B cell (primary cell): Measurements from ENCODE around the gene ASB7. TPM values are rescaled to one million over a fixed set of nuclear protein-coding genes. Genes with fewer than 3 reads are reported as not detected.

Experiments used
- ATAC-seq: fragments of 200-7000 bp; cut with Tn5 transposase; one replicate; pipeline ENCODE4 v1.10.0; 2021; ENCODE audit warnings: low read depth, mild to moderate bottlenecking, moderate number of reproducible peaks, moderate library complexity
- CTCF ChIA-PET: fragments of 350-600 bp; sonication (Branson Sonifier 250); formaldehyde crosslinking; loops from one replicate; lab custom pipeline; 2021; ENCODE audit warnings: antibody characterized with exemption, inconsistent platforms; lab: Charles Lee
- POLR2A ChIA-PET: fragments of 350-600 bp; sonication (Branson Sonifier 250); formaldehyde crosslinking; loops from one replicate; lab custom pipeline; 2021; ENCODE audit warnings: antibody characterized with exemption; lab: Charles Lee
- DNase-seq: peaks from one replicate; pipeline ENCODE4 v3.0.0; 2013
- H2AFZ ChIP-seq: 2 replicates; pipeline ENCODE4 v1.6.1; 2012; ENCODE audit warnings: mild to moderate bottlenecking, low read depth, low read length; ENCODE audit not compliant: insufficient read depth, poor library complexity, severe bottlenecking
- H3K27ac ChIP-seq, 2 donors: 1 replicate in 1 of 2; 2 replicates in 1 of 2; pipeline ENCODE4 v1.5.1; 2012 to 2013; ENCODE audit warnings: low read length in 2 of 2, mild to moderate bottlenecking in 2 of 2, moderate library complexity in 1 of 2
- H3K27me3 ChIP-seq, 4 experiments: fragments of 200-600 bp in 1 of 4; sonication (generic) in 1 of 4; replicated peaks in 1 of 4; 1 replicate in 2 of 4; 2 replicates in 2 of 4; pipeline versions ENCODE4 v1.6.1 to v1.7.0; 2013 to 2016; ENCODE audit warnings: low read length in 3 of 4, mild to moderate bottlenecking in 2 of 4, mixed read lengths in 1 of 4, moderate library complexity in 1 of 4; ENCODE audit not compliant: insufficient read depth in 4 of 4, control insufficient read depth in 3 of 4; ENCODE audit errors: control extremely low read depth in 1 of 4
- H3K36me3 ChIP-seq, 2 experiments: replicated peaks in 1 of 2; 1 replicate in 1 of 2; 2 replicates in 1 of 2; pipeline versions ENCODE4 v1.6.1 to v1.7.1; 2013; ENCODE audit warnings: low read length in 1 of 2; ENCODE audit not compliant: insufficient read depth in 2 of 2, control insufficient read depth in 1 of 2; ENCODE audit errors: control extremely low read depth in 1 of 2, extremely low read depth in 1 of 2
- H3K4me1 ChIP-seq, 2 donors: fragments of 200-600 bp in 1 of 2; sonication (generic) in 1 of 2; 1 replicate in 1 of 2; 2 replicates in 1 of 2; pipeline versions ENCODE4 v1.5.1 to v1.6.1; 2013 to 2017; ENCODE audit warnings: low read length in 2 of 2; ENCODE audit not compliant: control insufficient read depth in 2 of 2, insufficient read depth in 2 of 2
- H3K4me2 ChIP-seq: replicated peaks from 2 replicates; pipeline ENCODE3; 2012; ENCODE audit warnings: mild to moderate bottlenecking, low read depth, low read length; ENCODE audit not compliant: poor library complexity, severe bottlenecking
- H3K4me3 ChIP-seq, 5 experiments: fragments of 200-600 bp in 1 of 5; sonication (generic) in 1 of 5; 1 replicate in 3 of 5; 2 replicates in 2 of 5; pipeline versions ENCODE4 v1.5.1 to v1.7.0; 2011 to 2016; ENCODE audit warnings: low read length in 4 of 5, mild to moderate bottlenecking in 4 of 5, low read depth in 2 of 5, control low read depth in 1 of 5, moderate library complexity in 1 of 5; ENCODE audit not compliant: insufficient read depth in 1 of 5; ENCODE audit errors: control extremely low read depth in 1 of 5, extremely low read depth in 1 of 5
- H3K79me2 ChIP-seq: fragments of 200-600 bp; sonication (generic); one replicate; pipeline ENCODE4 v1.6.0; 2016; ENCODE audit warnings: low read length; ENCODE audit not compliant: control insufficient read depth, insufficient read depth
- H3K9ac ChIP-seq: fragments of 200-600 bp; sonication (generic); 2 replicates; pipeline ENCODE4 v1.6.1; 2017; ENCODE audit warnings: mild to moderate bottlenecking, low read length, moderate library complexity
- H3K9me3 ChIP-seq, 3 donors: one replicate each; pipeline versions ENCODE4 v1.6.1 to v1.7.1; 2013; ENCODE audit warnings: low read length in 2 of 3; ENCODE audit not compliant: control insufficient read depth in 2 of 3, insufficient read depth in 1 of 3; ENCODE audit errors: control extremely low read depth in 1 of 3
- H4K20me1 ChIP-seq: 2 replicates; pipeline ENCODE4 v1.6.0; 2012; ENCODE audit warnings: mild to moderate bottlenecking, low read length; ENCODE audit not compliant: insufficient read depth, control insufficient read depth, poor library complexity, severe bottlenecking
- H3K27ac Mint-ChIP-seq: one replicate; pipeline ENCODE4 v1.8.0; 2021; ENCODE audit warnings: mixed read lengths
- H3K27me3 Mint-ChIP-seq: one replicate; pipeline ENCODE4 v1.8.0; 2021; ENCODE audit warnings: mixed read lengths
- H3K4me1 Mint-ChIP-seq: one replicate; pipeline ENCODE4 v1.8.0; 2021; ENCODE audit warnings: mixed read lengths
- H3K4me3 Mint-ChIP-seq: one replicate; pipeline ENCODE4 v1.8.0; 2021; ENCODE audit warnings: mixed read lengths
- H3K9me3 Mint-ChIP-seq: one replicate; pipeline ENCODE4 v1.8.0; 2022; ENCODE audit warnings: mixed read lengths; ENCODE audit not compliant: insufficient read depth
- CTCF ChIP-seq: fragments of 200-600 bp; IDR thresholded peaks from one replicate; pipeline ENCODE4 v1.8.0; 2022; ENCODE audit warnings: antibody characterized with exemption, mild to moderate bottlenecking
- EZH2 ChIP-seq: IDR thresholded peaks from 2 replicates; pipeline ENCODE4 v1.6.1; 2012; ENCODE audit warnings: borderline replicate concordance, low read depth, mild to moderate bottlenecking, moderate library complexity, low read length; ENCODE audit not compliant: insufficient read depth, poor library complexity, severe bottlenecking
- WGBS: methylation state at CpG from one replicate; pipeline ENCODE4 v1.1.5; 2013; ENCODE audit warnings: missing lambda C conversion rate; ENCODE audit not compliant: insufficient coverage; 5-methylcytosine and 5-hydroxymethylcytosine counted together
- intact Hi-C: fragments of 100-400 bp; cut with micrococcal nuclease; formaldehyde crosslinking; loops from one replicate; pipeline ENCODE4 v1.10.0; 2022
- polyA plus RNA-seq: library from polyadenylated mRNA; depleted of rRNA; stranded (reverse); fragments of >200 nt; gene quantifications from 2 replicates; pipeline ENCODE4 v1.2.3, GENCODE V29; 2012
- total RNA-seq, 2 donors: library from RNA; stranded (reverse); fragments of 120-200 nt in 1 of 2; gene quantifications; 1 replicate in 1 of 2; 2 replicates in 1 of 2; pipeline versions ENCODE4 v1.2.3 to v1.2.4, GENCODE V29; 2013 to 2022

The ASB7 gene
- total and polyA plus RNA-seq, 2 donors (not counting 1 experiment from before 2014, with no cell fraction given): 12.1 to 25.0 TPM

GRCh38 chr15:100614336-100614735 lies 11.9 kb downstream of the ASB7 start:
- no peaks in the 10 kb centered on the region for H3K9me3 ChIP-seq
- H3K4me2 ChIP-seq: no peak overlapping the region
- H3K4me3 ChIP-seq: no peak overlapping the region
- peaks cover 24% of the 10 kb centered on the region for H4K20me1 ChIP-seq
- Mint-ChIP-seq H3K27me3 (no peaks in the 10 kb centered on the region), H3K9me3 (no peaks in the 10 kb centered on the region), H3K27ac (no peak overlapping the region), H3K4me1 (peaks cover 6% of the 10 kb centered on the region), H3K4me3 (no peak overlapping the region)
- ChIA-PET CTCF (no interaction called here), POLR2A (interaction anchor here (0.6 kb wide), 1 partner anchor 19 kb away, joined by 4 read pairs; no protein-coding TSS in a partner anchor)
- H2AFZ ChIP-seq: no peak overlapping the region
- no peaks in the 10 kb centered on the region for H3K4me1 ChIP-seq
- no peak overlapping the region for H3K9ac ChIP-seq
- peaks cover 55% of the 10 kb centered on the region for H3K79me2 ChIP-seq
- intact Hi-C loops: no loop called here
- no peak for TF ChIP-seq CTCF
- TF ChIP-seq EZH2: no peak
- ATAC-seq (no peak), DNase-seq (no peak)
- peaks cover 0 to 65% of the 10 kb centered on the region in 2 experiments for H3K36me3 ChIP-seq
- no peaks in the 10 kb centered on the region for H3K27me3 ChIP-seq
- H3K27ac ChIP-seq: no peak overlapping the region
- 100% methylated on average over 2 of the region's 2 CpGs for WGBS

GRCh38 chr15:100614918-100615317 lies 12.5 kb downstream of the ASB7 start:
- Histone ChIP-seq H3K9me3 (no peaks in the 10 kb centered on the region), H4K20me1 (peaks cover 28% of the 10 kb centered on the region), H3K27ac (no peak overlapping the region), H3K79me2 (peaks cover 51% of the 10 kb centered on the region), H3K4me2 (no peak overlapping the region), H2AFZ (no peak overlapping the region), H3K4me1 (no peaks in the 10 kb centered on the region), H3K4me3 (no peak overlapping the region), H3K9ac (no peak overlapping the region), H3K27me3 (no peaks in the 10 kb centered on the region), H3K36me3 (peaks cover 0 to 59% of the 10 kb centered on the region in 2 experiments)
- WGBS: no CpG with 5 or more reads among the region's 4 CpGs
- intact Hi-C loops: no loop called here
- H3K4me3 Mint-ChIP-seq: no peak overlapping the region
- ChIA-PET POLR2A (no interaction called here), CTCF (no interaction called here)
- H3K9me3 Mint-ChIP-seq: no peaks in the 10 kb centered on the region
- TF ChIP-seq EZH2 (no peak), CTCF (no peak)
- no peak for ATAC-seq
- no peak overlapping the region for H3K27ac Mint-ChIP-seq
- DNase-seq: no peak
- peaks cover 10% of the 10 kb centered on the region for H3K4me1 Mint-ChIP-seq
- H3K27me3 Mint-ChIP-seq: no peaks in the 10 kb centered on the region
